ENCODE results near the gene APOA1. TPM values are rescaled to one million over a fixed set of nuclear protein-coding genes. Genes with fewer than 3 reads are reported as not detected.

The APOA1 gene
- total RNA-seq, 4 donors from 2014 or later, result 0.50 to 1.4 TPM; not detected in 2

DNA sequence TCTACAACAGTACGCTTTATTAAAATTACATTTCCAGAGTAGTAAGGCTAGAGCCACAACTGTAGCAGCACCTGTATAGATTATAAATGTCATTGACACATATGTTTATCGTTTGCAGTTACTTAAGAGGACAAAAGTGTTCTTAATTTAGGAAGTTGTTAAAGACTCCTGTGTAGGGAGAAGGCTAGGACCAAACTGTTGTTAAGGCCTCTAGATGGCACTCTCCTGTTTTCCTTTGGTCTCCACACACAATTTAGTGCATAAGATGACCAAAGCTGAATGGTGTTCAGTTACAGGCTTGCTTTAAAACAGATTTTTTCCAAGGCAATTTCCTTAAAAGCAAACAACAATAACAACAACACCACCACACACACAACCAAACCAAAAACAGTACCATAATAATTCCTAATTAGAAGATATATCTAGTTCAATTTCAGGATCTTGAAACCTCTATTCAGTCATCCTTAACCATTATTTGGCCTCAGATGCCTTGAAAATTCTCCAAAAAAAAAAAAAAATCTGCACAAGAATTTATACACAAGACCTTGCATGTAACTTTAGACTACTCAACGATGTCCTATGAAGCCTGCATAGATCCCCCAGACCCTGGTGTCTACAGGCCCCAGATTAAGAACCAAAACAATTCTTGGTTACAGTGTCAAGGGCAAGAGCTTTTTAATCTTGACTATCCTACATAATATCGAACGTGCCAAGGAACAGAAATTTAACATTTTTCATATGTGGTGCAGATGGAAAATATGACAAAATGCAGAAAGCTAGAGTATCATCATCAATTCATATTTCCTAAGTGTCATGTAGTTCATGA, 42.6 kb upstream of the APOA1 start:
- H3K27ac ChIP-seq (replicated peaks in 1 of 4), result no peak overlapping the region
- H3K36me3 ChIP-seq, result peaks cover 0 to 23% (median 10%) of the 10 kb centered on the region in 4 donors
- no peaks in the 10 kb centered on the region for H3K9me3 ChIP-seq
- intact Hi-C loops (cut with DNase I), result loop anchor here (2.0 to 5.0 kb wide), 2 partner anchors 47 to 227 kb away; no protein-coding TSS in a partner anchor
- no peak for DNase-seq (ENCODE audit: extremely low spot score)
- TF ChIP-seq EP300 (IDR thresholded peaks at IDR 0.05), result no peak
- TF ChIP-seq, protein P1, sequence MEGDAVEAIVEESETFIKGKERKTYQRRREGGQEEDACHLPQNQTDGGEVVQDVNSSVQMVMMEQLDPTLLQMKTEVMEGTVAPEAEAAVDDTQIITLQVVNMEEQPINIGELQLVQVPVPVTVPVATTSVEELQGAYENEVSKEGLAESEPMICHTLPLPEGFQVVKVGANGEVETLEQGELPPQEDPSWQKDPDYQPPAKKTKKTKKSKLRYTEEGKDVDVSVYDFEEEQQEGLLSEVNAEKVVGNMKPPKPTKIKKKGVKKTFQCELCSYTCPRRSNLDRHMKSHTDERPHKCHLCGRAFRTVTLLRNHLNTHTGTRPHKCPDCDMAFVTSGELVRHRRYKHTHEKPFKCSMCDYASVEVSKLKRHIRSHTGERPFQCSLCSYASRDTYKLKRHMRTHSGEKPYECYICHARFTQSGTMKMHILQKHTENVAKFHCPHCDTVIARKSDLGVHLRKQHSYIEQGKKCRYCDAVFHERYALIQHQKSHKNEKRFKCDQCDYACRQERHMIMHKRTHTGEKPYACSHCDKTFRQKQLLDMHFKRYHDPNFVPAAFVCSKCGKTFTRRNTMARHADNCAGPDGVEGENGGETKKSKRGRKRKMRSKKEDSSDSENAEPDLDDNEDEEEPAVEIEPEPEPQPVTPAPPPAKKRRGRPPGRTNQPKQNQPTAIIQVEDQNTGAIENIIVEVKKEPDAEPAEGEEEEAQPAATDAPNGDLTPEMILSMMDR (IDR thresholded peaks at IDR 0.05), result peak; percentile 68 to 70 (median 69)
- no peak for TF ChIP-seq POLR2AphosphoS5 (IDR thresholded peaks at IDR 0.05)
- no peak for TF ChIP-seq POLR2A (IDR thresholded peaks at IDR 0.05; ENCODE audit: low read depth)
- H3K27me3 ChIP-seq, result no peaks in the 10 kb centered on the region
- H3K4me3 ChIP-seq, result no peak overlapping the region
- peaks cover 0 to 8% (median 2%) of the 10 kb centered on the region in 4 donors for H3K4me1 ChIP-seq
- 49% methylated on average over 5 of the region's 5 CpGs for WGBS

DNA sequence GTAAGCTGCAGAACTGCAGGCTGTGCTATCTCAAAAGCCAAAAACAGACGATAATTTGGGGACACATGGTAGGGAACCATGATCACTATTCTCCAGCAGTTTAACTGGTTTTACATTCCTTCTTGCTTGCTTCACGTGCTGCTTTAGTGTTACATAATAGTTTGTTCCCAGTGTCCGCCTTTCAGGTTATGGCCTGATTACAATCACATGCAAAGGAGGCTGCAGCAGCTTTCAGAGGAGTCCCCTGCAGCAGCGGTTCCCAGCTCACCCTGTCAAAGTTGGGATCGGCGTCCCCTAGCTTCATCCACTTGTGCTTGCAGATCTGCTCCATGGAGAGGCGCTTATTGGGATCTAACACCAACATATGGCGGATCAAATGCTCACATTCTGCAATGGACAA, 39.2 kb upstream of the APOA1 start:
- H3K36me3 ChIP-seq, result peaks cover 22 to 52% (median 27%) of the 10 kb centered on the region in 4 donors
- no peaks in the 10 kb centered on the region for H3K27me3 ChIP-seq
- no peak for DNase-seq (ENCODE audit: extremely low spot score)
- WGBS, result 94% methylated on average over 7 of the region's 8 CpGs
- intact Hi-C loops (cut with DNase I), result no loop called here
- H3K9me3 ChIP-seq, result no peaks in the 10 kb centered on the region
- no peak for TF ChIP-seq EP300 (IDR thresholded peaks at IDR 0.05)
- TF ChIP-seq, protein P1 (IDR thresholded peaks at IDR 0.05), result no peak
- no peak for TF ChIP-seq POLR2A (IDR thresholded peaks at IDR 0.05; ENCODE audit: low read depth)
- no peak for TF ChIP-seq POLR2AphosphoS5 (IDR thresholded peaks at IDR 0.05)
- peaks cover 2 to 19% (median 6%) of the 10 kb centered on the region in 4 donors for H3K4me1 ChIP-seq
- no peak overlapping the region for H3K4me3 ChIP-seq
- no peak overlapping the region for H3K27ac ChIP-seq (replicated peaks in 1 of 4)

DNA sequence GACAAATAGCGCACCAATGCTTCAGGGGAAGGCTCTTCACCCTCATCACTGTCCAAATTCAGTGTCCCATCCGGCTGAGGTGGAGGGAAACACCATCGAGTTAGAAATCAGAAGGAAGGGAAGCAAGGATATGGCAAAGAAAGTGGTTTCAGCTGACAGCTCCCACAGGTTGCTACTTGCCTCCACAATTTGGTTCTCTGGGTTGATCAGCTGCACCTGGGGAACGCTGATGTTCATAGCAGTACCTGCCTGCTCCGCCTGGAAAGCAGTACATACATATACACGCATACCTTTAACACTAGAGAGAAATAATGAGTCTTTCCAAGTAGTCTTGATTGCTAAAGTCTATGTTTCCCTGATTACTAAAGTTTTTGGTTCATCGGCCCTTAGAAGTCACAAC, 37.8 kb upstream of the APOA1 start:
- Histone ChIP-seq H3K27me3 (no peaks in the 10 kb centered on the region), H3K27ac (replicated peaks in 1 of 4) (no peak overlapping the region), H3K4me3 (no peak overlapping the region), H3K4me1 (peaks cover 3 to 32% (median 6%) of the 10 kb centered on the region in 4 donors), H3K36me3 (peaks cover 33 to 67% (median 37%) of the 10 kb centered on the region in 4 donors), H3K9me3 (no peaks in the 10 kb centered on the region)
- no peak for DNase-seq (ENCODE audit: extremely low spot score)
- intact Hi-C loops (cut with DNase I), result no loop called here
- 92% methylated on average over 7 of the region's 7 CpGs for WGBS
- TF ChIP-seq POLR2A (IDR thresholded peaks at IDR 0.05; ENCODE audit: low read depth) (no peak), EP300 (IDR thresholded peaks at IDR 0.05) (no peak), POLR2AphosphoS5 (IDR thresholded peaks at IDR 0.05) (no peak)
- TF ChIP-seq, protein P1 (IDR thresholded peaks at IDR 0.05), result no peak

DNA sequence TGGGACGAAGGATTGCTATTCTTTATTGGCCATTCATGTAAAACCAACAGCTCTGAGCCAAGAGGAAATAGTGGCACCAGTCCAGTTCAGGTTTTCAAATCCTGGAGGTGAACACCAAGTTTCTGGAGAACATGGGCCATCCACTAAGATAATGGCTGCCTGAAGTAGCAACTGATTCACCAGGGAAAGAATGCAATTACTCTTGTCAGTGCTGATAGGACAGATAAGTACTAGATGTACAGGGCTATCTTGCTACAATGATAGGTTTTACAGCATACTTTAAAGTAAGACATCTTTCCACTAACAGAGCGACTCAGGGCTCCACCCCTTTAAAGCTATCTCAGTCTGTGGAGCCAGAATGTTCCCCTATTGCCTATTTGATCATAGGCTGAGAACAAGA, 36.8 kb upstream of the APOA1 start:
- no peak for DNase-seq (ENCODE audit: extremely low spot score)
- no peak overlapping the region for H3K4me3 ChIP-seq
- H3K27me3 ChIP-seq, result no peaks in the 10 kb centered on the region
- TF ChIP-seq EP300 (IDR thresholded peaks at IDR 0.05), result no peak
- TF ChIP-seq, protein P1 (IDR thresholded peaks at IDR 0.05), result no peak
- TF ChIP-seq POLR2A (IDR thresholded peaks at IDR 0.05; ENCODE audit: low read depth), result no peak
- TF ChIP-seq POLR2AphosphoS5 (IDR thresholded peaks at IDR 0.05), result no peak
- no peaks in the 10 kb centered on the region for H3K9me3 ChIP-seq
- no peak overlapping the region for H3K27ac ChIP-seq (replicated peaks in 1 of 4)
- peaks cover 0 to 36% (median 3%) of the 10 kb centered on the region in 4 donors for H3K4me1 ChIP-seq
- WGBS, result 70% methylated on average over 2 of the region's 2 CpGs
- intact Hi-C loops (cut with DNase I), result no loop called here
- H3K36me3 ChIP-seq, result peaks cover 40 to 76% (median 46%) of the 10 kb centered on the region in 4 donors

Data from esophagus muscularis mucosa (tissue), 4 donors.